ENCODE data around the gene PTGS2. TPM values are rescaled to one million over a fixed set of nuclear protein-coding genes. Genes with fewer than 3 reads are reported as not detected.
"Not testable (repeated sequence)": the region's sequence is repeated elsewhere in the genome, so short reads cannot be mapped to it uniquely, and the experiment has no call there.

PTGS2 gene
- total and polyA plus RNA-seq, 2 experiments from 2014 or later = 0.06 to 0.10 TPM

DNA sequence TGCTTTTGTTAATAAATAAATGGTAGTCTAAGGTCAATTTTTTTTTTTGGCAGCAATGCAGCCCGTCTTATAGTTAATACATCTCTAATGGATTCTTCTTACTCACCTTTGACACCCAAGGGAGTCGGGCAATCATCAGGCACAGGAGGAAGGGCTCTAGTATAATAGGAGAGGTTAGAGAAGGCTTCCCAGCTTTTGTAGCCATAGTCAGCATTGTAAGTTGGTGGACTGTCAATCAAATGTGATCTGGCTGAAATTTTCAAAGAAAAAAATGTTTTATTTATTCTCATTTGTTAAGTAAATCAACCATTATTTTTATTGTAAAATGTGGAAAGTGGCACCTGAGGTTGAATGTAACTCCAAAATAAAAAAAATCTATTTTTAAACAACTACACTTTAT, 2.1 kb downstream of the PTGS2 start:
- peak in 1 of 2 donors; percentile 7 for DNase-seq (ENCODE audit: low read depth in 1 of 2, low spot score in 1 of 2)
- Histone ChIP-seq H3K9me3 (ENCODE audit: low read depth) (no peaks in the 10 kb centered on the region), H3K4me1 (ENCODE audit: low read depth) (no peaks in the 10 kb centered on the region), H3K36me3 (no peaks in the 10 kb centered on the region), H3K27ac (no peak overlapping the region), H3K4me3 (no peak overlapping the region), H3K27me3 (peaks cover 45% of the 10 kb centered on the region)
- TF ChIP-seq CTCF (IDR thresholded peaks at IDR 0.05; ENCODE audit: low read depth, low read length) = no peak

DNA sequence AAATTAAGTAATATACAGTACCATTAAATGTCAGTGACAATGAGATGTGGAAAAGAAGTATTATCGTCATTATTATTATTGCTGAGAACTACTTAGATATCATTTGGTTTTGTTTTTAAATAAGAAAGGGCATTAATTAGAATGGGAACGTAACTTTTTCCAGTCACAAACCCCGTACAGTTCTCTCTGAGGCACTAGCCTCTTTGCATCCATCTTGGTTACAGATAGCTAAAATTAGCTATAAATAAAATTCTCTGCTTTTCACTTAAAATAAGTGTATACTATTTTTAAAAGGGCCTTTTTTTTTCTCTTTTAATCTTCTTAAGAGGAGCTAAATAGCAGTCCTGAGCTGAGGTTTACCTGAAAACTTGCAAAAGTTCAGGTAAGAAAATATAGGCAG, 7.6 kb downstream of the PTGS2 start:
- Histone ChIP-seq H3K36me3 (no peaks in the 10 kb centered on the region), H3K4me1 (ENCODE audit: low read depth) (no peaks in the 10 kb centered on the region), H3K27ac (no peak overlapping the region), H3K9me3 (ENCODE audit: low read depth) (no peaks in the 10 kb centered on the region), H3K27me3 (no peaks in the 10 kb centered on the region), H3K4me3 (no peak overlapping the region)
- no peak for TF ChIP-seq CTCF (IDR thresholded peaks at IDR 0.05; ENCODE audit: low read depth, low read length)
- DNase-seq (ENCODE audit: low read depth in 1 of 2, low spot score in 1 of 2) = no peak

DNA sequence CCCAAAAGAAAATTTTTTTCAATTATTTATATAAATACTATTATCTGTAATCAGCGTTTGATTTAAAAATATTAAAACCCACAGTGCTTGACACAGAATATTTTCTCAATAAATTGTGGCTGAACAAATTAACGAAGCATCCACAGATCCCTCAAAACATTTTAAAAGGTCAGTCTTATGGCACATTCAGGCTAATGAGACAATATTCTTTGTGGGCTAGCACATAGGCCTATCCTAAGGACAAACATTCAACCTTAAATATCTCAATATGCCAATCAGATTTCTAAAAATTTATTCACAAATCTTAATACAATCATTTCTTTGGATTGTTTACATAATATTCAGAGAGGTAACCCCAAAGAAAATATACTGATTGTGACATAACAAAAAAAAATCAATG, 8.1 kb downstream of the PTGS2 start:
- Histone ChIP-seq H3K36me3 (no peaks in the 10 kb centered on the region), H3K4me3 (no peak overlapping the region), H3K27ac (no peak overlapping the region), H3K9me3 (ENCODE audit: low read depth) (no peaks in the 10 kb centered on the region), H3K4me1 (ENCODE audit: low read depth) (no peaks in the 10 kb centered on the region), H3K27me3 (no peaks in the 10 kb centered on the region)
- no peak for TF ChIP-seq CTCF (IDR thresholded peaks at IDR 0.05; ENCODE audit: low read depth, low read length)
- DNase-seq (ENCODE audit: low read depth in 1 of 2, low spot score in 1 of 2) = no peak

DNA sequence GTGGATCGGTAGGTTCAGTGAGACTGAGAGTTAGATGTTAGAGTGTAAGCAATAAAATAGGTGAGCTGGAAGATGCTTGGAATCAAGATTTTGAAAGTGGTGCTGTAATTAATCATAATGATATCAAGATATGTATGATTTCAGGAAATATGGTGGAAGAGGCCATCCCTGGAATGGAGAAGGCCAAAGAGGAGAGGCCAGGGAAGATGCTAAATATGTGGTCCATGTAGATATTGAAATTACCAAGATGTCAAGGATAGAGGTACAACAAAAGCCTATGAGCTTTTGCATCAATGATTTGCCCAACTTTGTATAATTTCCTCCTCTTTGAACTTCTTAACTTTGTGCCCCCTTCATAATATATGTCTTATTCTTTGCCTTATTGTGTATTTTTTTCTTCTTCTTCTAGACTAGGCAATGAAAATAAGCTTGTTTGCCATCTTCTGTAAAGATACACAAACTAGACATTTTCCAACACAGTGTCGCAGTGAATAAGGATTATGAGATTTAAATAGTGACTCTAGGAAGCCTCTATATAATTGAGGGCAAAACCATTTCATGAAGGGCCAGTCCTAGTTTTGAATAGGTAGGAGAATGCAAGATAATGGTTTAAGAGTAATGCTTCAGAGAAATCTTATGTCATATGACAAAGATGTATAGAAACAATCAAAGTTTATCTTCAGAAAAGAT, 8.9 kb downstream of the PTGS2 start:
- Histone ChIP-seq H3K9me3 (ENCODE audit: low read depth) (no peaks in the 10 kb centered on the region), H3K4me1 (ENCODE audit: low read depth) (no peaks in the 10 kb centered on the region), H3K27ac (no peak overlapping the region), H3K36me3 (no peaks in the 10 kb centered on the region), H3K27me3 (no peaks in the 10 kb centered on the region), H3K4me3 (no peak overlapping the region)
- DNase-seq (ENCODE audit: low read depth in 1 of 2, low spot score in 1 of 2) = peak in 1 of 2 donors; percentile 15
- TF ChIP-seq CTCF (IDR thresholded peaks at IDR 0.05; ENCODE audit: low read depth, low read length) = no peak

GRCh38 chr1:186670297-186671135, 9.7 kb downstream of the PTGS2 start:
- no peaks in the 10 kb centered on the region for H3K27me3 ChIP-seq
- H3K36me3 ChIP-seq = no peaks in the 10 kb centered on the region
- no peak overlapping the region for H3K4me3 ChIP-seq
- no peak overlapping the region for H3K27ac ChIP-seq
- no peaks in the 10 kb centered on the region for H3K9me3 ChIP-seq (ENCODE audit: low read depth)
- DNase-seq (ENCODE audit: low read depth in 1 of 2, low spot score in 1 of 2) = peak in 1 of 2 donors; percentile 14
- H3K4me1 ChIP-seq (ENCODE audit: low read depth) = no peaks in the 10 kb centered on the region
- TF ChIP-seq CTCF (IDR thresholded peaks at IDR 0.05; ENCODE audit: low read depth, low read length) = no peak

DNA sequence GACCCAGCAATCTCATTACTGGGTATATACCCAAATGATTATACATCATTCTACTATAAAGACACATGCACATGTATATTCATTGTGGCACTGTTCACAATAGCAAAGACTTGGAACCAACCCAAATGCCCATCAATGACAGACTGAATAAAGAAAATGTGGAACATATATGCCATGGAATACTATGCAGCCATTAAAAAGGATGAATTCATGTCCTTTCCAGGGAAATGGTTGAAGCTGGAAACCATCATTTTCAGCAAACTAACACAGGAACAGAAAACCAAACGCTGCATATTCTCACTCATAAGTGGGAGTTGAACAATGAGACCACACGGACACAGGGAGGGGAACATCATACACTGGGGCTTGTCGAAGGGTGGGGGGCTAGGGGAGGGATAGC, 10.4 kb downstream of the PTGS2 start:
- not testable (repeated sequence) for H3K9me3 ChIP-seq (ENCODE audit: low read depth); H3K36me3 ChIP-seq; H3K4me3 ChIP-seq; H3K4me1 ChIP-seq (ENCODE audit: low read depth); DNase-seq (ENCODE audit: low read depth in 1 of 2, low spot score in 1 of 2); H3K27ac ChIP-seq; H3K27me3 ChIP-seq

- not testable (repeated sequence) for H3K9me3 ChIP-seq (ENCODE audit: low read depth); H3K27ac ChIP-seq; DNase-seq (ENCODE audit: low read depth in 1 of 2, low spot score in 1 of 2); H3K36me3 ChIP-seq; H3K4me3 ChIP-seq; H3K27me3 ChIP-seq; H3K4me1 ChIP-seq (ENCODE audit: low read depth)
Measured at GRCh38 chr1:186664217-186664616, 16.0 kb downstream of the PTGS2 start.

Data from cardiac muscle cell (in vitro differentiated cells and primary cell).